ACC112 (cell line): Measurements from ENCODE around the gene ADAM23.

ENCODE experiments used
- H2AFZ ChIP-seq: fragments of 200-600 bp; sonication (generic); one replicate; pipeline ENCODE4 v1.6.0; 2017; ENCODE audit warnings: antibody characterized with exemption, low read length; ENCODE audit not compliant: unreplicated experiment
- H3K27ac ChIP-seq: fragments of 200-600 bp; sonication (generic); 2 replicates; pipeline ENCODE4 v1.5.1; 2014; ENCODE audit warnings: low read depth, mild to moderate bottlenecking, antibody characterized with exemption, low read length, moderate library complexity
- H3K27me3 ChIP-seq: fragments of 200-600 bp; sonication (generic); 2 replicates; pipeline ENCODE4 v1.6.1; 2014; ENCODE audit warnings: mild to moderate bottlenecking, antibody characterized with exemption, low read length, moderate library complexity, mixed read lengths; ENCODE audit not compliant: insufficient read depth
- H3K36me3 ChIP-seq: fragments of 200-600 bp; sonication (generic); 2 replicates; pipeline ENCODE4 v1.6.1; 2016; ENCODE audit warnings: mild to moderate bottlenecking, antibody characterized with exemption, low read length, moderate library complexity, mixed read lengths; ENCODE audit not compliant: insufficient read depth
- H3K4me1 ChIP-seq: fragments of 200-600 bp; sonication (generic); one replicate; pipeline ENCODE4 v1.6.1; 2016; ENCODE audit warnings: low read length, mixed read lengths; ENCODE audit not compliant: insufficient read depth, unreplicated experiment, control insufficient read depth
- H3K4me3 ChIP-seq: fragments of 200-600 bp; sonication (generic); 2 replicates; pipeline ENCODE4 v1.5.1; 2014; ENCODE audit warnings: mild to moderate bottlenecking, low read depth, low read length
- H3K79me2 ChIP-seq: fragments of 200-600 bp; sonication (generic); one replicate; pipeline ENCODE4 v1.6.0; 2016; ENCODE audit warnings: low read length; ENCODE audit not compliant: control insufficient read depth, unreplicated experiment, insufficient read depth

Gene ADAM23

DNA sequence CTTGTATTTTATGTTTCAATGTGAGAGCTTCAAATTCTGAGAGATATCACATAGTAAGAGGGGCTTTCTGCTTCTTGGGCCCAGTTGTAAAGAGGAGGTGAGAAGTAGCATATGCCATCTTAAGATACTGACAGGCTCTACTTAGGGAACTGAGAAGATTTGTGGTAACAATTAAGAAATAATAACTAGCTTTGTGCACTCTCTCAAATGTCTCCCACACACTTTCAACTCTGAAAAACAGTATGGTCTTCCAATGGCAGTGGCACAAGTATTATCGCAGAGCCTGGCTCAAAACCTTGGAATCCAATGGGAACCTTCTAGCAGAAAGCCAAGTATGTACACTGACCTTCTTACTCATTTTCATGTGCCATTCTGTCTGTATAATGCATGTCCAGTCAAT is 118.6 kb downstream of the ADAM23 start:
- no peaks in the 10 kb centered on the region for H3K79me2 ChIP-seq
- H2AFZ ChIP-seq = no peak overlapping the region
- H3K4me3 ChIP-seq = no peak overlapping the region
- H3K4me1 ChIP-seq = no peaks in the 10 kb centered on the region
- H3K36me3 ChIP-seq = no peaks in the 10 kb centered on the region
- no peaks in the 10 kb centered on the region for H3K27me3 ChIP-seq
- H3K27ac ChIP-seq = no peak overlapping the region

DNA sequence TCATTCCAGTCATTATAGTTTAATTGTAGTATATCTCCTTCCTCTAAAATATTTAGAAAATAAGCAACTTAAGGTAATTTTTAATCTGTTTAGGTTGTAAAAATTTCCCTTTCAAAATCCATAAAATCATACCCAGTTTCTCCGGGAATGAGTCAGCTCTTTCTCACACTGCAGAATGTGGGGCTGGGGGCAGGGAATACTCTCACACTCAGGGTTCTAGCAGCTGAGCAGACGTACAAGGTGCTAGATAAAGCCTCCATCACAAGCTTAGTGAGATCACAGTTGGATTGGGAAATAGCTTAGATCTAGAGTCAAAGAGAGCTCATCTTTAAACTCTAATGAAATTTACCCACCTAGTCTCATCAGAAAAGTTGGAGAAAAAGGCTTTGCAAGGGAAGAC is 119.0 kb downstream of the ADAM23 start:
- Histone ChIP-seq H2AFZ (no peak overlapping the region), H3K36me3 (no peaks in the 10 kb centered on the region), H3K27ac (no peak overlapping the region), H3K79me2 (no peaks in the 10 kb centered on the region), H3K27me3 (no peaks in the 10 kb centered on the region), H3K4me1 (no peaks in the 10 kb centered on the region), H3K4me3 (no peak overlapping the region)

DNA sequence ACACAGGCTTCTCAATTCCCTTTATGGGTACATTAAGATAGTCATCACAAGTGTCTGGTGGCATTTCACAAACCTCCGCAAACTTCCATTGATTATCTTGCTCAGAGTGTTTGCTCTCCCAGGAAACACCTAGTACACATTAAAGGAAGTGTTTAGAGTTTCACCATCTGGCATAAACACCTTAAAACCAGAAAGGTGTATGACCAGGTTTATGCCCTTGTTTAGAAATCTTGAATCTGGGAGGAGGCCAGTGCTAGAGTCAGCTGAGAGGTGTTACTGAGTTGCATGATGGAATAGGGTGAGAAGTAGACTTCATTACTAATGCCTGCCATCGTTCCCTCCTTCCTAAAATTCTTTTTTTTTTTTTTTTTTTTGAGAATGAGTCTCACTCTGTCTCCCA is 120.0 kb downstream of the ADAM23 start:
- no peak overlapping the region for H2AFZ ChIP-seq
- no peaks in the 10 kb centered on the region for H3K27me3 ChIP-seq
- H3K79me2 ChIP-seq = no peaks in the 10 kb centered on the region
- no peaks in the 10 kb centered on the region for H3K4me1 ChIP-seq
- no peak overlapping the region for H3K4me3 ChIP-seq
- H3K27ac ChIP-seq = no peak overlapping the region
- H3K36me3 ChIP-seq = no peaks in the 10 kb centered on the region

DNA sequence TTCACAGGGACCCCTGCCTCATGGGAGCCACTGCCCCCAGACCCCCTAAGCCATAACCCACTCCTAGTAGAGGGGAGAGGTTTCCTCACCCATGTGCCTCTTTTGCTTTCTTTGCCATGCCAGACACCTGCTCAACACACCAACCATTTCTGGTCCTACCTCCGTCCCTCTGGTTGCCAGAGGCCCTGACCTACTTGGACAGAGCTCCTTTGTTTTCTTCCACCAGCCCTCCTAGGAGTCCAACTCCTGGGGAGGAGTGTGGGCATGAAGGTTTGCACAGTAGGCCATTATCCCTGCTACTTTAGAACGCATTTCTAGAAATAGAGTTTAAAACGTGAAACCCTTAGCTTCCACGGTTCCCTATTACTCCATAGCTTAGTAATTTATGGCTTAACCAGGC is 122.3 kb downstream of the ADAM23 start:
- Histone ChIP-seq H3K27ac (no peak overlapping the region), H3K79me2 (no peaks in the 10 kb centered on the region), H3K4me3 (no peak overlapping the region), H3K4me1 (no peaks in the 10 kb centered on the region), H3K27me3 (no peaks in the 10 kb centered on the region), H2AFZ (no peak overlapping the region), H3K36me3 (no peaks in the 10 kb centered on the region)

DNA sequence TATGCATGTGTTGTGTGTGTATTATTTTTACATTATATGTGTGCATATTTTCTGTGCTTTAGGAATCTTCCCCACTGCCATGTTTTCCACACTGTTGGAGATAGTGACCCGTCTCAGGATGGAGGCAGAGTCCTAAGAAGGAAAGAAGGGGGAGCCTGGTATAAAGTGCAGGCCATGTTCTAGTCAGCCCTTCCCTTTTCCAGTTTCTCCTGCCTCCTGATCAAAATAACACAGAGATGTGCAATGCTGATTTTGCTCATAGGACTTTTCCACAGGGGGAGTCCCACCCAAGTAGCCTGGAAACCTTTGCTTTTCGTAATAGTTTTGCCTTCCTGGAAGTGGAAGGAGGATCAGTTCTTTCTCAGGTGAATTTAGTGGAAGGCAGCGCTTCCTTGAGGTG is 126.1 kb downstream of the ADAM23 start:
- H3K36me3 ChIP-seq = no peaks in the 10 kb centered on the region
- no peak overlapping the region for H2AFZ ChIP-seq
- no peak overlapping the region for H3K27ac ChIP-seq
- no peaks in the 10 kb centered on the region for H3K4me1 ChIP-seq
- no peak overlapping the region for H3K4me3 ChIP-seq
- H3K79me2 ChIP-seq = no peaks in the 10 kb centered on the region
- no peaks in the 10 kb centered on the region for H3K27me3 ChIP-seq

DNA sequence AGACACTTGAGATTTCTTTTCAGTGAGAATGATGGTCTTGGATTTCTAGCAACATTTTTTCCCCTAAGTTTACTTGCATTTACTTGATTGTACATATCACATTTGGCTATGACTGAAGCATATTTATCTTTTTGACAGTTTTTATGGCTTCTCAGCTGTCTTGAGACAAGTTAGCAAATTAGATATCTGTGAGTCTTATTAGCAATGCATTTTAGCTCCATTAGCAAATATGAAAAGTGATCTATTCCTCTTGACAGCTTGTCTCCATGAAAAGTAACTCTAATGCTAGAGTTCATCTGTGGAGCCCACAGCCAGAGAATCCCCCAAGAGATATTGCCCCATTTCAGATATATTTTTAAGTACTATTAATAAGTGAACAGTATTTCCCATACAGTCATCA is 126.9 kb downstream of the ADAM23 start:
- Histone ChIP-seq H3K4me3 (no peak overlapping the region), H3K4me1 (no peaks in the 10 kb centered on the region), H3K36me3 (no peaks in the 10 kb centered on the region), H2AFZ (no peak overlapping the region), H3K79me2 (no peaks in the 10 kb centered on the region), H3K27me3 (no peaks in the 10 kb centered on the region), H3K27ac (no peak overlapping the region)

DNA sequence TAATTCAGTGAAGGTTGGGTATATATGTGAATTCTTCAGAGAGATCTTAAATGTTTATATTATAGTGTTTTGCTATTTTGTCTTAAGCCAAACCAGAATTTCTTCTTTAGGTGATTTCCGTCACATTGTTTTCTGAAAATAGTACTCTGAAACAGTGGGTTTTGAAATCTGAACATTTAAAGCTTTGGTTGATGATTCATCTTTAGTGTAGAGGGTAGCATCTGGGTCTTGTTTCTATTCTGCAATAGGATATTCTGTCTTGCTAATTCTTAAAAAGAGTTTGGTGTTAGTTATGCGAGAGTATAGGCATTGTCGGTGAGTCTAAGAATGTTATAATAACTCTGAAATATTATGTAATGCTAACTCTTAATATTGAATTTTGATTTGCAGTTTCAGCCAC is 129.4 kb downstream of the ADAM23 start:
- Histone ChIP-seq H3K36me3 (no peaks in the 10 kb centered on the region), H3K79me2 (no peaks in the 10 kb centered on the region), H3K27me3 (no peaks in the 10 kb centered on the region), H2AFZ (no peak overlapping the region), H3K4me1 (no peaks in the 10 kb centered on the region), H3K4me3 (no peak overlapping the region), H3K27ac (no peak overlapping the region)

DNA sequence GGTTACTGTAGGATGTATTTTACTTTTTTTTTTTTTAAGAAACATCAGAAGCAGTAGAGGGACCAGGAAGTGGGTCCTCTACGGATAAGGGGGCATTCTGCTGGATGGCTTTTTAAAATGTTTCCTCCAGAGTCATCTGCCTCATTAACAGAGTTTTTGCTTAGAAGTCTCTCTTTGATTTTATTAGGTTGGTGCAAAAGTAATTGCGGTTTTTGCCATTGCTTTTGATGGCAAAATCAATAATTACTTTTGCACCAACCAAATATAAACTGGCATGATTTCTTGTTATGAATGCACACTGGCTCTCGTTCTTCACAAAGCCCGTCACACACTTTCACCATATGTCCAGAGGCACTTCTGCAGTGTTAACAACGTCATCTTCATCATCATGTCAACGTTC is 130.5 kb downstream of the ADAM23 start:
- no peak overlapping the region for H3K4me3 ChIP-seq
- no peaks in the 10 kb centered on the region for H3K4me1 ChIP-seq
- H2AFZ ChIP-seq = no peak overlapping the region
- no peaks in the 10 kb centered on the region for H3K27me3 ChIP-seq
- H3K36me3 ChIP-seq = no peaks in the 10 kb centered on the region
- no peak overlapping the region for H3K27ac ChIP-seq
- no peaks in the 10 kb centered on the region for H3K79me2 ChIP-seq

DNA sequence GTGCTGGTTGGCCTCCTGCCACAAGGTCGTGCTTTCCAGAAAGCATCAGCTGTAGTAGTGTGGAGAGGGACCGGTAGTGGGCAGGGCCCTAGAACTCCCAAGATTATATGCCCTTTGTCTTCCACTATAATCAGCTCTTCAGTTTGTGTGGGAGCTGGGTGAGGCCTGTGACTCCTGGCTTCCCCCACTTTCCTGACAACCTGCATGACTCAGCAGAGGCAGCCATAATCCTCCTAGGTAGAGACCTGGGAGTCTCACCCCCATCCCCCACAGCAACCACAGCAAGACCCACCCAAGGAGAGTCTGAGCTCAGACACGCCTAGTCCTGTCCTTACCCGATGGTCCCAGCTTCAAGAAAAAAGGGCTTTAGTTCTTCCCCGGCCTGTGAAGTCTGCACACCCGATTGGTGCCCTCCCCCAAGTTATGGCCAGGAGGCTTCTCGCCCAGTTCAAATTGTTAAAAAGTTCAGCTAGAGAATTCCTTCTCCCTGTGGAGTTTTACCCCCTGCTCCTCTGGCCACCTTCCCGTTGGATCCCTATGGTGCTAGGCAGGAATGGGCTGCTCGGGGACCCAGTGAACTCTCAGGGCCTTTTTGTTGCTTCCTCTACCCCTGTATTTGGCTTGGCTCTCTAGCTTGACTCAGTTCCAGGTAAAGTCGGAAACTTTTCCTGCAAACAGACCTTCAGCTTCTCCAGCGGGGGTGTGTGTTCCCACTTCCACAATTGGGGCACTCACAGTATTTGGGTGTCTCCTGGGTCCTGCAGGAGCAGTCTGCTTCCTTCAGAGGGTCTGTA is 141.2 kb downstream of the ADAM23 start:
- Histone ChIP-seq H3K27me3 (no peaks in the 10 kb centered on the region), H2AFZ (no peak overlapping the region), H3K4me1 (no peaks in the 10 kb centered on the region), H3K4me3 (no peak overlapping the region), H3K27ac (no peak overlapping the region), H3K79me2 (no peaks in the 10 kb centered on the region), H3K36me3 (no peaks in the 10 kb centered on the region)

DNA sequence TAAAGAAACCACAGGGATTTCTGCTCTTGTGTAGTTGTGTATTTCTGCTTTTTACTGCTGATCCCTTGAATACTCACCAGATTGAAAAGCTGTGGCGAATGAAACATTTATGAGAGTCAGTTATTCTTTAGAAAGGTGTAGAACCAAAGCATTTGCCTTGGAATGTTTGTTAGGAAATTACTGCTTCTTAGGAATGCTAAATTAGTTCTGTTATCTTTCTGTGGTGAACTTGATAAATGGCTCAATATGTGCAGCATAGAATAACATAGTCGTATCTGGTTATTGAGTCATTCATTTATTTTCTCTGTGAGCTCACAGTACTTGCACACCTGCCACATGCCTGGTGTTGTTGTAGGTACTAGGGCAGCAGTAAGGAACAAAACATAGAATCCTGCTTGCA is 142.0 kb downstream of the ADAM23 start:
- Histone ChIP-seq H3K4me1 (no peaks in the 10 kb centered on the region), H3K4me3 (no peak overlapping the region), H3K79me2 (no peaks in the 10 kb centered on the region), H3K27ac (no peak overlapping the region), H2AFZ (no peak overlapping the region), H3K36me3 (no peaks in the 10 kb centered on the region), H3K27me3 (no peaks in the 10 kb centered on the region)

DNA sequence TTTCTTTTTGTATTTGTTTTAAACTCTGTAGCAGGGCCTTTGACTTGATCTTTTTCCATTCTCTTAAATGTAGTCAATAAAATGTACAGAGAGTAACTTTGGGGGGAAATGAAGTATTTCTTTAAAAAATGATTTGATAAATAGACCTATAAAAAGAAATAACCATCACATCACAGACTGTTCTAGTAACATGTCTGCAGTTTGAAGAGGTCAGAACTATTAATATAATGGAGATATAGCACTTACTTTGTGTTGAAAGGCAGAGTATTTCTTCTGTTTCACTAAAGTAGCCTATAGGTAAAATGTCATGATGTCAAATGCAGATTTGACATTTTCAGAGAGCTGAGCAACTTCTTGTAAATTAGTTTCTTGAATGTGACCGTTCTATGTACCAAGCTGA is 143.3 kb downstream of the ADAM23 start:
- Histone ChIP-seq H3K4me1 (no peaks in the 10 kb centered on the region), H3K27ac (no peak overlapping the region), H3K27me3 (no peaks in the 10 kb centered on the region), H3K4me3 (no peak overlapping the region), H3K36me3 (no peaks in the 10 kb centered on the region), H2AFZ (no peak overlapping the region), H3K79me2 (no peaks in the 10 kb centered on the region)
